Suprapubic skin (tissue), 4 donors: ENCODE results near the gene NCKAP5.

ENCODE experiments used
- EP300 ChIP-seq: sonication (generic); formaldehyde crosslinking; IDR thresholded peaks from one replicate; pipeline ENCODE4 v1.6.1; 2017; ENCODE audit warnings: antibody characterized with exemption
- POLR2A ChIP-seq, 2 donors: fragments of 450-650 bp; IDR thresholded peaks; one replicate each; pipeline ENCODE4 v1.6.1; 2017; ENCODE audit warnings: antibody characterized with exemption in 2 of 2, mild to moderate bottlenecking in 2 of 2, moderate library complexity in 2 of 2
- POLR2AphosphoS5 ChIP-seq, 3 donors: sonication (generic); formaldehyde crosslinking; IDR thresholded peaks; one replicate each; pipeline ENCODE4 v1.6.1; 2017; ENCODE audit warnings: antibody characterized with exemption in 3 of 3
- TF ChIP-seq, protein P1 (sequence below), 2 donors: fragments of 200-600 bp in 1 of 2; fragments of 450-650 bp in 1 of 2; sonication (generic) in 1 of 2; IDR thresholded peaks; one replicate each; pipeline ENCODE4 v1.5.1; 2016 to 2019; ENCODE audit warnings: antibody characterized with exemption in 2 of 2, mild to moderate bottlenecking in 1 of 2, moderate library complexity in 1 of 2

DNA sequence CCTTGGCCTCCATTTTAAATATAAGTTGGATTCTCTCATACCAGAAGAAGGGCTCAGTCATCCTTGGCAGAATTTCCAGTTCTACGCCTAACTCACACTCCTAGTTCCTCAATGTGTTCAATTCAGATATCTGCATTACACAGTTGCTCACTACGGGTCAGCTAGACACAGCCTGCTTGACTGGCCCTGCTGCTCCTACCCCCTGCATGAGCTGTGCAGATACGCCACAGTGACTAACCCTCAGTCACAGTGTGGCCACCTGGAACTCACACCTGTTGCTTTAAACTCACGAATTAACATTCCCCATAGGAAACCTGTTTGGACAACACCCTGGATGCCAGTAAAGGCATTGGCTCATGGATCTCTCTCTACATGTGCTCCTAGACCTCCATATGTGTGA lies 429.6 kb downstream of the NCKAP5 start:
- TF ChIP-seq, protein P1, sequence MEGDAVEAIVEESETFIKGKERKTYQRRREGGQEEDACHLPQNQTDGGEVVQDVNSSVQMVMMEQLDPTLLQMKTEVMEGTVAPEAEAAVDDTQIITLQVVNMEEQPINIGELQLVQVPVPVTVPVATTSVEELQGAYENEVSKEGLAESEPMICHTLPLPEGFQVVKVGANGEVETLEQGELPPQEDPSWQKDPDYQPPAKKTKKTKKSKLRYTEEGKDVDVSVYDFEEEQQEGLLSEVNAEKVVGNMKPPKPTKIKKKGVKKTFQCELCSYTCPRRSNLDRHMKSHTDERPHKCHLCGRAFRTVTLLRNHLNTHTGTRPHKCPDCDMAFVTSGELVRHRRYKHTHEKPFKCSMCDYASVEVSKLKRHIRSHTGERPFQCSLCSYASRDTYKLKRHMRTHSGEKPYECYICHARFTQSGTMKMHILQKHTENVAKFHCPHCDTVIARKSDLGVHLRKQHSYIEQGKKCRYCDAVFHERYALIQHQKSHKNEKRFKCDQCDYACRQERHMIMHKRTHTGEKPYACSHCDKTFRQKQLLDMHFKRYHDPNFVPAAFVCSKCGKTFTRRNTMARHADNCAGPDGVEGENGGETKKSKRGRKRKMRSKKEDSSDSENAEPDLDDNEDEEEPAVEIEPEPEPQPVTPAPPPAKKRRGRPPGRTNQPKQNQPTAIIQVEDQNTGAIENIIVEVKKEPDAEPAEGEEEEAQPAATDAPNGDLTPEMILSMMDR (IDR thresholded peaks at IDR 0.05), result no peak
- TF ChIP-seq POLR2A (IDR thresholded peaks at IDR 0.05) (no peak), POLR2AphosphoS5 (IDR thresholded peaks at IDR 0.05) (no peak), EP300 (no peak)
